HEK293 (cell line): ENCODE data around the gene CABP7.

Experiments used
- BCL11B ChIP-seq: fragments of 450-650 bp; formaldehyde crosslinking; IDR thresholded peaks from 2 replicates; pipeline ENCODE4 v1.5.1; 2016; ENCODE audit warnings: low read depth, missing biosample characterization, missing genetic modification characterization
- EGR2 ChIP-seq: fragments of 450-650 bp; formaldehyde crosslinking; IDR thresholded peaks from 2 replicates; pipeline ENCODE4 v1.5.1; 2016; ENCODE audit warnings: low read depth, missing biosample characterization, missing genetic modification characterization
- GLI2 ChIP-seq: fragments of 450-650 bp; formaldehyde crosslinking; IDR thresholded peaks from 2 replicates; pipeline ENCODE4; 2017; ENCODE audit warnings: missing biosample characterization, missing genetic modification characterization, low read depth, borderline replicate concordance
- GLIS2 ChIP-seq: fragments of 450-650 bp; formaldehyde crosslinking; IDR thresholded peaks from 2 replicates; pipeline ENCODE4 v1.5.1; 2016; ENCODE audit warnings: missing biosample characterization, missing genetic modification characterization
- HOXA7 ChIP-seq: sonication (generic); formaldehyde crosslinking; IDR thresholded peaks from 2 replicates; pipeline ENCODE4 v1.8.1; 2022; ENCODE audit warnings: missing genetic modification reagents, borderline replicate concordance
- INSM2 ChIP-seq: fragments of 450-650 bp; formaldehyde crosslinking; IDR thresholded peaks from 2 replicates; pipeline ENCODE4 v1.5.1; 2016; ENCODE audit warnings: missing biosample characterization, missing genetic modification characterization
- SP2 ChIP-seq: fragments of 450-650 bp; formaldehyde crosslinking; IDR thresholded peaks from 2 replicates; pipeline ENCODE4 v1.5.1; 2016; ENCODE audit warnings: missing biosample characterization, missing genetic modification characterization
- SP3 ChIP-seq: fragments of 450-650 bp; formaldehyde crosslinking; IDR thresholded peaks from 2 replicates; pipeline ENCODE4 v1.5.1; 2016; ENCODE audit warnings: missing biosample characterization, missing genetic modification characterization
- SP7 ChIP-seq: fragments of 450-650 bp; formaldehyde crosslinking; IDR thresholded peaks from 2 replicates; pipeline ENCODE4 v1.5.1; 2016; ENCODE audit warnings: missing biosample characterization, missing genetic modification characterization
- YY1 ChIP-seq: fragments of 450-650 bp; formaldehyde crosslinking; IDR thresholded peaks from 2 replicates; pipeline ENCODE4 v1.5.1; 2018; ENCODE audit warnings: missing biosample characterization, missing genetic modification characterization
- ZBTB17 ChIP-seq: fragments of 450-650 bp; formaldehyde crosslinking; IDR thresholded peaks from 2 replicates; pipeline ENCODE4 v1.5.1; 2016; ENCODE audit warnings: missing biosample characterization, missing genetic modification characterization
- ZBTB26 ChIP-seq: fragments of 450-650 bp; formaldehyde crosslinking; optimal IDR thresholded peaks from 2 replicates; pipeline ENCODE3; 2016; ENCODE audit warnings: missing biosample characterization, mild to moderate bottlenecking, missing genetic modification characterization
- ZBTB48 ChIP-seq: fragments of 450-650 bp; formaldehyde crosslinking; IDR thresholded peaks from 2 replicates; pipeline ENCODE4 v1.5.1; 2016; ENCODE audit warnings: missing biosample characterization, missing genetic modification characterization
- ZFHX2 ChIP-seq: fragments of 450-650 bp; formaldehyde crosslinking; conservative IDR thresholded peaks from 2 replicates; pipeline ENCODE4 v1.5.1; 2016; ENCODE audit warnings: missing biosample characterization, missing genetic modification characterization
- ZNF2 ChIP-seq: fragments of 450-650 bp; formaldehyde crosslinking; IDR thresholded peaks from 2 replicates; pipeline ENCODE4 v1.5.1; 2016; ENCODE audit warnings: missing biosample characterization, missing genetic modification characterization
- ZNF335 ChIP-seq: fragments of 450-650 bp; formaldehyde crosslinking; conservative IDR thresholded peaks from 2 replicates; pipeline ENCODE4 v1.5.1; 2016; ENCODE audit warnings: missing biosample characterization, missing genetic modification characterization
- ZNF341 ChIP-seq: fragments of 450-650 bp; formaldehyde crosslinking; IDR thresholded peaks from 2 replicates; pipeline ENCODE4; 2016; ENCODE audit warnings: low read depth, missing biosample characterization, missing genetic modification characterization
- ZNF37A ChIP-seq: fragments of 450-650 bp; IDR thresholded peaks from 2 replicates; pipeline ENCODE4 v1.5.1; 2018; ENCODE audit warnings: missing biosample characterization, missing genetic modification characterization
- ZNF394 ChIP-seq: fragments of 450-650 bp; formaldehyde crosslinking; IDR thresholded peaks from 2 replicates; pipeline ENCODE4 v1.5.1; 2016; ENCODE audit warnings: missing biosample characterization, missing genetic modification characterization, mild to moderate bottlenecking, moderate library complexity, borderline replicate concordance
- ZNF416 ChIP-seq: fragments of 450-650 bp; formaldehyde crosslinking; IDR thresholded peaks from 2 replicates; pipeline ENCODE4 v1.5.1; 2016; ENCODE audit warnings: missing biosample characterization, missing genetic modification characterization
- ZNF426 ChIP-seq: fragments of 450-650 bp; formaldehyde crosslinking; IDR thresholded peaks from 2 replicates; pipeline ENCODE4 v1.5.1; 2017; ENCODE audit warnings: missing biosample characterization, missing genetic modification characterization, mild to moderate bottlenecking, inconsistent platforms, moderate library complexity
- ZNF473 ChIP-seq: fragments of 450-650 bp; formaldehyde crosslinking; IDR thresholded peaks from 2 replicates; pipeline ENCODE4 v1.5.1; 2017; ENCODE audit warnings: missing biosample characterization, missing genetic modification characterization
- ZNF580 ChIP-seq: fragments of 450-650 bp; formaldehyde crosslinking; IDR thresholded peaks from 2 replicates; pipeline ENCODE4 v1.5.1; 2016; ENCODE audit warnings: missing biosample characterization, missing genetic modification characterization
- ZNF610 ChIP-seq: fragments of 450-650 bp; formaldehyde crosslinking; IDR thresholded peaks from 2 replicates; pipeline ENCODE4 v1.5.1; 2016; ENCODE audit warnings: missing biosample characterization, missing genetic modification characterization, borderline replicate concordance
- ZNF660 ChIP-seq: fragments of 450-650 bp; IDR thresholded peaks from 2 replicates; pipeline ENCODE4 v1.5.1; 2018; ENCODE audit warnings: missing biosample characterization, mild to moderate bottlenecking, missing genetic modification characterization
- ZNF664 ChIP-seq: fragments of 450-650 bp; formaldehyde crosslinking; IDR thresholded peaks from 2 replicates; pipeline ENCODE4 v1.5.1; 2016; ENCODE audit warnings: missing biosample characterization, missing genetic modification characterization
- ZNF670 ChIP-seq: fragments of 450-650 bp; formaldehyde crosslinking; IDR thresholded peaks from 2 replicates; pipeline ENCODE4 v1.5.1; 2016; ENCODE audit warnings: missing biosample characterization, missing genetic modification characterization, low read depth
- ZNF701 ChIP-seq: fragments of 450-650 bp; formaldehyde crosslinking; IDR thresholded peaks from 2 replicates; pipeline ENCODE4 v1.5.1; 2016; ENCODE audit warnings: missing biosample characterization, missing genetic modification characterization
- ZNF785 ChIP-seq: fragments of 450-650 bp; formaldehyde crosslinking; IDR thresholded peaks from 2 replicates; pipeline ENCODE4 v1.5.1; 2016; ENCODE audit warnings: missing biosample characterization, missing genetic modification characterization
- ZSCAN23 ChIP-seq: fragments of 450-650 bp; formaldehyde crosslinking; IDR thresholded peaks from 2 replicates; pipeline ENCODE4 v1.5.1; 2016; ENCODE audit warnings: missing biosample characterization, missing genetic modification characterization
- ZXDB ChIP-seq: fragments of 450-650 bp; formaldehyde crosslinking; IDR thresholded peaks from 2 replicates; pipeline ENCODE4 v1.5.1; 2016; ENCODE audit warnings: missing biosample characterization, missing genetic modification characterization
- TF ChIP-seq, protein P1 (sequence below): fragments of 450-650 bp; formaldehyde crosslinking; IDR thresholded peaks from 2 replicates; pipeline ENCODE4 v1.5.1; 2017; ENCODE audit warnings: missing biosample characterization, missing genetic modification characterization
- TF ChIP-seq, protein P2 (sequence below): fragments of 450-650 bp; formaldehyde crosslinking; IDR thresholded peaks from 2 replicates; pipeline ENCODE4 v1.5.1; 2016; ENCODE audit warnings: missing biosample characterization, missing genetic modification characterization
- TF ChIP-seq, protein P3 (sequence below): fragments of 450-650 bp; formaldehyde crosslinking; IDR thresholded peaks from 2 replicates; pipeline ENCODE4 v1.5.1; 2016; ENCODE audit warnings: missing biosample characterization, missing genetic modification characterization

Gene CABP7

DNA sequence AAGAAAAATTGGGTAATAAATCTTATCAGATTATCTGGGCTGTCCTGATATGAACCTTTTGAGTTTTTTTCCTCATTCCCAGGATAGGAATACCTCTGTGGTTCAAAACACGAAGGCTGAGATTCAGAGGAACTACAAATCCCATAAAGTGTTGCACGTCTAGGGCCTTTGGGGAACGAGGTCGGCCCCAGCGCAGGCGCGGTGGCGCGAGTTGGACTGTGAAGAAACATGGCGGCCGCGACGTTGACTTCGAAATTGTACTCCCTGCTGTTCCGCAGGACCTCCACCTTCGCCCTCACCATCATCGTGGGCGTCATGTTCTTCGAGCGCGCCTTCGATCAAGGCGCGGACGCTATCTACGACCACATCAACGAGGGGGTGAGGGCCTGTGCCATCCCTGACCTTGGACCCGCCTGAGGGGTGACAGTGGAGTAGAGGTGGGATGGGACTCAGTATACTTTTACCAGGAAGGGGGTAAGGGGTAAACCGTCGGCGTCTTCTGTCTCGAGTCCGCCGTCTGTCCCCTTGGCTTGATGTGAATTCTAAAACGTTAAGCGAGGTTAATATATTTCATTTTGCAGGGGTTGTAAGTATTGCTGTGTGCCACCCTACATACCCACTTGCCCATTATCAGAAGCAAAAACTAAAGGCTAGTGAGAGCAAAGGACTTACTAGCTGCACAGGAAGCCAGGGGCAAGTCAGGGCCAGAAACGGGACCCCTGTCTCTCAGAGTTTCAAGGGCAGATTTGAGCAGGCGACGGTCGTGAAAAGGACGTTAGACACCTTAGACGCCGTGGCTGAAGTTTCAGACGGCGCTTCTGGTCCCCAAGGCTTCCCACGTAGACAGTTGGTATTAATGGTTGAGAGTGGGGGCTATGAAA is 47.6 kb downstream of the CABP7 start, which contains the start of gene UQCR10 (continued):
- TF ChIP-seq EGR2 (tag by site-specific recombination) (peak; percentile 60), ZNF416 (tag by site-specific recombination) (no peak), ZNF426 (tag by site-specific recombination) (no peak), ZBTB48 (tag by site-specific recombination) (peak; percentile 31; the same call in 1 of the 2 replicates), ZFHX2 (tag by site-specific recombination) (peak; percentile 71), ZNF473 (tag by site-specific recombination) (no peak), SP3 (tag by site-specific recombination) (peak; percentile 85), ZNF580 (tag by site-specific recombination) (no peak), HOXA7 (CRISPR knock-in tag) (no peak), ZNF335 (peak; percentile 85), SP7 (tag by site-specific recombination) (peak; percentile 57), ZNF664 (tag by site-specific recombination) (no peak), ZNF394 (tag by site-specific recombination) (peak; percentile 13; the same call in 1 of the 2 replicates), GLIS2 (no peak), ZNF37A (tag by site-specific recombination) (0 out of 2 replicates have a peak, but pooled peaks have one; percentile 8), INSM2 (tag by site-specific recombination) (no peak), GLI2 (tag by site-specific recombination) (no peak), SP2 (tag by site-specific recombination) (peak; percentile 51; the same call in 1 of the 2 replicates), ZNF341 (tag by site-specific recombination) (peak; percentile 67), ZNF610 (tag by site-specific recombination) (0 out of 2 replicates have a peak, but pooled peaks have one; percentile 15), YY1 (tag by site-specific recombination) (peak; percentile 87), ZSCAN23 (tag by site-specific recombination) (peak; percentile 73; the same call in 1 of the 2 replicates), ZNF785 (tag by site-specific recombination) (0 out of 2 replicates have a peak, but pooled peaks have one; percentile 42), ZXDB (tag by site-specific recombination) (no peak), ZBTB17 (tag by site-specific recombination) (peak; percentile 64), ZNF701 (no peak), ZNF2 (no peak), ZNF660 (0 out of 2 replicates have a peak, but pooled peaks have one; percentile 11), BCL11B (tag by site-specific recombination) (no peak), ZNF670 (tag by site-specific recombination) (no peak), ZBTB26 (tag by site-specific recombination) (no peak)
- TF ChIP-seq, protein P1, sequence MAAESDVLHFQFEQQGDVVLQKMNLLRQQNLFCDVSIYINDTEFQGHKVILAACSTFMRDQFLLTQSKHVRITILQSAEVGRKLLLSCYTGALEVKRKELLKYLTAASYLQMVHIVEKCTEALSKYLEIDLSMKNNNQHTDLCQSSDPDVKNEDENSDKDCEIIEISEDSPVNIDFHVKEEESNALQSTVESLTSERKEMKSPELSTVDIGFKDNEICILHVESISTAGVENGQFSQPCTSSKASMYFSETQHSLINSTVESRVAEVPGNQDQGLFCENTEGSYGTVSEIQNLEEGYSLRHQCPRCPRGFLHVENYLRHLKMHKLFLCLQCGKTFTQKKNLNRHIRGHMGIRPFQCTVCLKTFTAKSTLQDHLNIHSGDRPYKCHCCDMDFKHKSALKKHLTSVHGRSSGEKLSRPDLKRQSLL (tag by site-specific recombination): no peak
- TF ChIP-seq, protein P2, sequence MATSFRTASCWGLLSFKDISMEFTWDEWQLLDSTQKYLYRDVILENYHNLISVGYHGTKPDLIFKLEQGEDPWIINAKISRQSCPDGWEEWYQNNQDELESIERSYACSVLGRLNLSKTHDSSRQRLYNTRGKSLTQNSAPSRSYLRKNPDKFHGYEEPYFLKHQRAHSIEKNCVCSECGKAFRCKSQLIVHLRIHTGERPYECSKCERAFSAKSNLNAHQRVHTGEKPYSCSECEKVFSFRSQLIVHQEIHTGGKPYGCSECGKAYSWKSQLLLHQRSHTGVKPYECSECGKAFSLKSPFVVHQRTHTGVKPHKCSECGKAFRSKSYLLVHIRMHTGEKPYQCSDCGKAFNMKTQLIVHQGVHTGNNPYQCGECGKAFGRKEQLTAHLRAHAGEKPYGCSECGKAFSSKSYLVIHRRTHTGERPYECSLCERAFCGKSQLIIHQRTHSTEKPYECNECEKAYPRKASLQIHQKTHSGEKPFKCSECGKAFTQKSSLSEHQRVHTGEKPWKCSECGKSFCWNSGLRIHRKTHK: no peak
- TF ChIP-seq, protein P3, sequence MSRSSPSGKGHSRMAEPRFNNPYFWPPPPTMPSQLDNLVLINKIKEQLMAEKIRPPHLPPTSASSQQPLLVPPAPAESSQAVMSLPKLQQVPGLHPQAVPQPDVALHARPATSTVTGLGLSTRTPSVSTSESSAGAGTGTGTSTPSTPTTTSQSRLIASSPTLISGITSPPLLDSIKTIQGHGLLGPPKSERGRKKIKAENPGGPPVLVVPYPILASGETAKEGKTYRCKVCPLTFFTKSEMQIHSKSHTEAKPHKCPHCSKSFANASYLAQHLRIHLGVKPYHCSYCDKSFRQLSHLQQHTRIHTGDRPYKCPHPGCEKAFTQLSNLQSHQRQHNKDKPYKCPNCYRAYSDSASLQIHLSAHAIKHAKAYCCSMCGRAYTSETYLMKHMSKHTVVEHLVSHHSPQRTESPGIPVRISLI: no peak
